Stimulated activated CD8-positive, alpha-beta memory T cell treated with anti-CD3 and anti-CD28 coated beads, Interleukin-12 subunit alpha, Interleukin-12 subunit beta, amount 100 ng/mL, for 24 hours (primary cell): ENCODE measurements around the gene CTNND2.

ENCODE experiments used
- DNase-seq: peaks from one replicate; pipeline ENCODE4 v3.0.0-alpha.2; 2020; ENCODE audit errors: extremely low read depth

The CTNND2 gene

GRCh38 chr5:11596185-11596584, 308.1 kb downstream of the CTNND2 start:
- no peak for DNase-seq

DNA sequence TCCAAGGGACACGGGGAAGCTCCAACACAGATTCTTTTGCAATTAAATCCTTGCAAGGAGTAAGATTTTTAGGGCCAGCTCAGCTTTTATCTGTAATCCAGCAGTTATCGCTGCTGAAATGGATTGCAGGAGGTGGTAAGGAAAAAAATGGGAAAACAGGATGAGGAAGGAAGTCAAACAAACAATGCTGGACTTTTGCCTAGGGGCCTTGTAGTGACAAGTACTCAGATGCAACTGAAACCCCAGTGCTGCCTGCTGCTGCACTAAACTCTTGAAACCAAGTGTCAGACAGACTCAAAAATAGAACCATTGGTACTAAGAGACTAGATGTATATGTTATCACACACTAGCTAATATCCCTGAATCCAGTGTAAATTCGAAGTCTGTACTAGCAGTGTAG, 309.2 kb downstream of the CTNND2 start:
- no peak for DNase-seq

- no peak for DNase-seq
Measured at GRCh38 chr5:11594021-11594420, 310.2 kb downstream of the CTNND2 start.

GRCh38 chr5:11590475-11590874, 313.8 kb downstream of the CTNND2 start:
- DNase-seq = no peak

- no peak for DNase-seq
Measured at GRCh38 chr5:11588803-11589202, 315.4 kb downstream of the CTNND2 start.

- DNase-seq = no peak
Measured at GRCh38 chr5:11584017-11584416, 320.2 kb downstream of the CTNND2 start.

- no peak for DNase-seq
Measured at GRCh38 chr5:11579351-11579750, 324.9 kb downstream of the CTNND2 start.

DNA sequence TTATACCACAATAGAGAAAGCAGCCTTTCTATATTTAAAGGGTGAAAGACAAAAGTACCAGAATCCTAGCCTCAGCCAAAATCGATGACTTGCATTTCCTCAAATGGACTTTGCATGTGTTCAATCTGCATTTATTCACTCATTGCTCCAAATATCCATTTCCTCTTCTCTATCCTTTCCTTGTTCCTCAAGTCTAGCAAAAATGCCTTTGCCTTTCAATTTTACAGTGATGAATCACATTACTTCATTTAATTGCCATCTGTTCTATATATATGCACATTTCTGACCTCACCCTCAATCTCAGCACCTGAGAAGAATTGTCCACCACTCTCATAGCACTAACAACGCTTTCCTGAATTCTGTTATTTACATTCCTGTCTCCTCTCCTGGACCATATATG, 329.5 kb downstream of the CTNND2 start:
- no peak for DNase-seq

- no peak for DNase-seq
Measured at GRCh38 chr5:11573140-11573992, 330.9 kb downstream of the CTNND2 start.

DNA sequence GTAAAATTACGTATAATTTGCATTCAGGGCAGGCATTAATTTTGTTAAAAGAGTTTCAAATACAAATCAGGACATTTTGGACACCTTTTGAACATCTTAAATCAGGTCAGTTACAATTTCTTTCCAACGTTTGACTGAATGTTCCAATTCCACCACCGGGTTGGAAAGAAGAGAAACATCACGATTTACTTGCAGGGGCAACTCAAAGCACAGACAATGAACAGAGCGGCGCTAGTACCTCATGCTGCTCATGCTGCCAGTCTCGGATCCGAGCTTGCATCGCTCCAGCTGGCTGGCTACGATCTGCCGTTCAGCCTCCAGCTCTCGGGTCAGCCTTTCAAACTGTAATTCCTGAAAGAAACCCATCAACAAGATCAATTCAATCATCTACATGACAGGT, 339.5 kb downstream of the CTNND2 start:
- DNase-seq = no peak

DNA sequence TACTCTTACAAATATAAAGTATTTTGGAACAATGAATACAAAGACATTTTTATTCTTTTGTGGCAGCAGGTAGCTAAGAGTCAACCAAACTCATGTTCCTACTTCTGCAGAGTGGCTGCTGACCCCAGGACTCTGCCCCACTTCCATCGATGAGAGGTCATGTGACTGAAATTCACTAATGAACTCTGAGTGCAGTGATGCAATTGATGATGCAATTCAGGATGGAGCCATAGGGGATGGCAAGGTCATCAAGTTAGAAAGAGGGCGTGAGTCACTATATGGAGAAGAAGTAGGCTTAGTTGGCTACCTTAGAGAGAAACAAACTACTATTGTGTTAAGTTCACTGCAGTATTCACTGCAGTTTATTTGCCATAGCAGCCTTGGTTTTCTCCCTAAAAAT, 340.4 kb downstream of the CTNND2 start:
- no peak for DNase-seq

DNA sequence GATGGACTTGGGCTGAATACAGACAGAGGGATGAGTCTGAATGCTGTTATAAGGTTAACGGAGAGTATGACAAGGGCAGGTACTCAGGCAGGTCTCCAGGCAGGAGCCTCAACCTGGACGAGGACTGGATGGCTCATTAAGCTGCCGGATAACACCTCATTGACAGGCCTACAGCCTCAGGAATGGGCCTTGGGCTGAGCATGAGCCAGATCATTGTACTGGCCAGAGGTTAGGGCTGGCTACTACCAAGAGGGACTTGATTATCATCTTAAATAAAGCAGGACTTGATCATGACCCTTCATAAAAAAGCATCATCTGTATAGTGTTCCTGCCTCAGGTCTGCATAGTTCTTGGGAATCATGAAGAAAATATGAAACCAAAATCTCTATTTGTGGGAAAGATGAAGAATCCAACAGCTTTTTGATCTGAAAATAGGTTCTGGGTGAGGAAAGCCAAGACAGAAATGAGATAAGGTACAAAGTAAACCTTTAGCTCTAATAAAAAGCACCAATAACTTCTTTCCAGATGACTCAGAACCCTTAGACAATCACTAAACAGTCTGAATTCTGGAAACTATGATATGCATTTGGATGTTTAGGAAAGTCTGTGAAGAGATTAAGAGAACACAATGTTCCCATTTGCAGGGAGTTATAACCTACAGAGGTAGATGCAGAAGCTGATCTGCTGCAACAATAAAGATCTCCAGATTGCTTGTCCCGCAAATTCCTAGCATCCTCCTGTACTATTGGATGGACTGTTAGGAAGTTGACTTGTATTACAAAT, 343.1 kb downstream of the CTNND2 start:
- no peak for DNase-seq

DNA sequence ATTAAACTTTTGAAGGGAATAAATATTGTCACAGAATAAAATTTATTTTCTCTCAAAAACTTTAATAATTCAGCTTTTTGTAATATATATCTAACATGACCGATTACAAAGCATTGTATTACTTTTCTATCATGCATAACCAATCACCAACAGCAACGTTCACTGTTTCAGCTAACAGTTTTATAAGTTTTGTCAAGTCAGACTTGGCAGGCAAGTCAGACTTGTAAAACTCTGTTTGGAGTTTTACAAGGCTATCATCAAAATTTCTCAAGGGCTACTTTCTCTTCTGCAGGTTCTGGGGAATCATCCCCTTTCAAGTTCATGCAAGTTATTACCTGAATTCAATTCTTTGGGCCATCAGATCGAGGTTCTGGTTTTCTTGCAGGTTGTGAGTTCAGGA, 347.2 kb downstream of the CTNND2 start:
- DNase-seq = no peak

DNA sequence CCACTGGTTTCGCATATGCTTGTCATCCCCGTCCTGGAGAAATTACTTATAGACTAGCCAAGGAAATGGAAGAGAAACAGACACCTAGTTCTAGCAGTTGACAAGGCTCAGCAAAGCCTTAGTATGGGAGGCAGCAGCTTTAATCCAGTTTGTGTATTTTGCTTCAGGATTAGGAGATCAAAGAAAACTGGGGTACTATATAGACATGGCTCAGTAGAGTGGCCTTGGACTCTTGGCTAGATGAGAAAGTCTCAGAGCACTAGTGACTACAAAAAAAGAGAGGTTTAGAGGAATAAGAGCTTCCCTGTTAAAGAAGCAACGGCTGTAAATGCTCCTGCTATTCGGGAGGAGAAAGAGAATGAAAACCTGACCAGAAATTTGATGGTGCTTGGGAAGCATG, 349.1 kb downstream of the CTNND2 start:
- no peak for DNase-seq

DNA sequence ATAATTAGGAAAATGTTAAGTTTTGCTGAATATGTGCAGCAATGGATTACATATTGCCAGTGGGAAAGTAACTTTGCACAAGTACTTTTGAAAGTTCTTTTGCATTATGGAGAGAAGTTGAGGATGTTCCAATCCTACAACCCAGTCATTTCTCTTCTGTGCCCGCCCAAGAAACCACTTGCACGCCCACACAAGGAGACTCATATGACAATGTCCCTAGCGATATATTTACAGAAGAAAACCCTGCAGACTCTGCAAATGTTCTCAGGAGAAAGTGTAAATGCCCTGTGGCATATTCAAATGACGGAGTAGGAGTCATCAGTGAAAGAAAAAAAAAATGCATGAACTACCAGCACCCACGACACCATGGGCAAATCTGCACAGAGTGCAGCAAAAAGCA, 356.5 kb downstream of the CTNND2 start:
- DNase-seq = no peak

DNA sequence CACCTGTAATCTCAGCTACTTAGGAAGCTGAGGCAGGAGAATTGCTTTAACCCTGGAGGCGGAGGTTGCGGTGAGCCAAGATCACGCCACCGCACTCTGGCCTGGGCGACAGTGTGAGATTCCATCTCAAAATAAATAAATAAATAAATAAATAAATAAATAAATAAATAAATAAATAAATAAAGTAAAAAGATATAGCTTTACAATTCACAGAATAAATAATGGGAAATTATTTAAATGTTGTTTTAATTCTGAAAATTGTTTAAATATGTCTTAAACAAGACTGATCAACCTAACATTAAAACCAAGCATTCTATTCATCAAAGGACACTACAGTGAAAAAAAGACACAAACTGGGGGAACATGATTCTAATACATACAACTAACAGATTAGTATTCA, 357.1 kb downstream of the CTNND2 start:
- DNase-seq = no peak

DNA sequence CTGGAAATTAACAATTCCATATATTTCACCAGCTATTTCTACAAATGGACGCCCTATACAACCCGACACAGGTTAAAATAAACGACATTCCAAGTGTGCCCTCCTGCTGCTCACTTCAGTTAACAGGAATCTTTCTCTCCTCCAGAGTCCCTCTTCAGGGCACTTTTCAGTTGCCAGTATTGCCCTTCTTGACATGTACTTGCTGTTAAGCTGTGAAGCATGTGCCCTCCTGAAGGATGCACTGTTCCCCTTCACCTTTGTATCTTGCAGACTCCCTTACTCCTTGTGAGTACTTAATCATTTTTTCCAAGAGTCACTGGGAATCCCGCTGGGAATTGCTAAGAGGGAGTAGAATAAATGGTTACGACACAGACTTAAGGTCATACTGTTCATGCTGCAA, 364.1 kb downstream of the CTNND2 start:
- no peak for DNase-seq

GRCh38 chr5:11531811-11532555, 372.3 kb downstream of the CTNND2 start:
- DNase-seq = no peak

- no peak for DNase-seq
Measured at GRCh38 chr5:11528720-11529119, 375.5 kb downstream of the CTNND2 start.

GRCh38 chr5:11527652-11528349, 376.4 kb downstream of the CTNND2 start:
- DNase-seq = no peak

DNA sequence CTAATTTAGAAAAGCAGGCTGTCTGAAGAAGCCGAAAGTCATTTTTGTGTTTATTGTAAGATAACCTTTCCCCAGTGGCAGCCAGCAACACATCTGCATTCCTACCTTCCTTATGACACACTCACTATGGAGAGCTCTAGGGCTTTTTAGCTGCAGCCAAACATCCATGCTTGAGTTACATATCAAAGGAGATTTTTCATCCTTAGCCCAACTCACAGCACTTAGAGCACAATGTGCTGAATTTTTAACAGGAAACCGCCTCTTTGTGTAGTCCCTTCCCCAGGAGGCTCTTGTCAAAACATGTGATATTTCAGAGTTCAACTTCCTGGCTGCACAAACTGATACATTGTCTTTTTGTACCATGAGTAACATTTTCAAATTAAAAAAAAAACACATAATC, 379.2 kb downstream of the CTNND2 start:
- no peak for DNase-seq

DNA sequence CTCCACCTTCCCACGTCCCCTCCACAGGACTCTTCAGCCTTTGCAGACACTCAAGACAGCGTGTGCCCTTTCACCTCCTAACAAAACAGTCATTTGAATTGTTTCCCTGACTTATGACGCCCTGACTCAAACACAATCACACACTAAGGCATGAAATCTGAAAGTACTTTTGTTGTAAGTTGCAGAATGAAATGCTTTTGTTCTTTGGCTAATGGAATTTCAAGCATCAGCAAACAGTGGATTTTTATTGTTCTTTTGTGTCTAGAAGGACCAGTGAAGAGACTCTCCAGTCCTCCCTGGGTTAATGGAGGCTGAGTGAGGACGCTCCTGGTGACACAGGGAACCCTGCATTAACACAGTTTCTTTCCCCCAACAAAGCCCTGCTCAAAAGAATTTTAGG, 380.1 kb downstream of the CTNND2 start:
- DNase-seq = no peak
